GM13977 (cell line): ENCODE measurements around the gene TRIM8.

Experiments used
- DNase-seq: peaks from one replicate; pipeline ENCODE4 v3.0.0; 2012; ENCODE audit warnings: low spot score
- CTCF ChIP-seq: IDR thresholded peaks from 2 replicates; pipeline ENCODE4 v1.5.1; 2012; ENCODE audit warnings: mild to moderate bottlenecking, control low read depth; ENCODE audit not compliant: insufficient read depth; ENCODE audit errors: extremely low read depth, missing control alignments
- in situ Hi-C: fragments of 300-500 bp; cut with MboI; formaldehyde crosslinking; loops from one replicate; pipeline ENCODE4 v1.12.0; 2022; ENCODE audit warnings: low sequenced_read_pairs, low pct_unique_long_range_greater_than_20kb, mixed read lengths, inconsistent platforms; ENCODE audit not compliant: unreplicated experiment

The TRIM8 gene

GRCh38 chr10:102619281-102619981 lies 24.8 kb upstream of the TRIM8 start:
- no peak for TF ChIP-seq CTCF
- in situ Hi-C loops = no loop called here

GRCh38 chr10:102620138-102620590 lies 24.1 kb upstream of the TRIM8 start:
- in situ Hi-C loops = no loop called here
- no peak for TF ChIP-seq CTCF
- no peak for DNase-seq

More at GRCh38 chr10:102619281-102619981, 24.8 kb upstream of the TRIM8 start:
- no peak for DNase-seq

GRCh38 chr10:102620591-102621442 lies 23.5 kb upstream of the TRIM8 start:
- no peak for TF ChIP-seq CTCF
- in situ Hi-C loops = no loop called here

GRCh38 chr10:102621443-102622325 lies 22.6 kb upstream of the TRIM8 start:
- TF ChIP-seq CTCF = no peak
- in situ Hi-C loops = no loop called here
- no peak for DNase-seq

More at GRCh38 chr10:102620591-102621442, 23.5 kb upstream of the TRIM8 start:
- DNase-seq = no peak

GRCh38 chr10:102624094-102624493 lies 20.2 kb upstream of the TRIM8 start:
- no peak for DNase-seq
- no peak for TF ChIP-seq CTCF
- in situ Hi-C loops = no loop called here
